HG02973 (cell line): Measurements from ENCODE around the gene CDHR2.
"Not testable (repeated sequence)": the region's sequence is repeated elsewhere in the genome, so short reads cannot be mapped to it uniquely, and the experiment has no call there.

Experiments used
- ATAC-seq: cut with Tn5 transposase; IDR thresholded peaks from one replicate; pipeline ENCODE4 v1.9.1; 2021; ENCODE audit warnings: moderate library complexity; ENCODE audit not compliant: unreplicated experiment

The CDHR2 gene

DNA sequence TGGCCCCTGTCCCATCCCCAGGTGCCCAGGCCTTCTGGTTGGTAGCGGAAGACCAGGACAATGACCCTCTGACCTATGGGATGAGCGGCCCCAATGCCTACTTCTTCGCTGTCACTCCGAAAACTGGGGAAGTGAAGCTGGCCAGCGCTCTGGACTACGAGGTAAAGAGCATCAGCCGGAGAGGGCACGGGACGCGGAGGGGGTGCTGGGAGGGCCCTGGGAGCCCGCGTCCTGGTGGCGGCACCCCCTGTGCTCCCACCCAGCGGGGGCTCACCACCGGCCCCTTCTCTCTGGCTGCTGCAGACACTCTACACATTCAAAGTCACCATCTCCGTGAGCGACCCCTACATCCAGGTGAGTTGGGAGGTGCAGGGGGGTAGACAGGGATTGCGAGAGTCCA, 19.5 kb downstream of the CDHR2 start:
- ATAC-seq: no peak

DNA sequence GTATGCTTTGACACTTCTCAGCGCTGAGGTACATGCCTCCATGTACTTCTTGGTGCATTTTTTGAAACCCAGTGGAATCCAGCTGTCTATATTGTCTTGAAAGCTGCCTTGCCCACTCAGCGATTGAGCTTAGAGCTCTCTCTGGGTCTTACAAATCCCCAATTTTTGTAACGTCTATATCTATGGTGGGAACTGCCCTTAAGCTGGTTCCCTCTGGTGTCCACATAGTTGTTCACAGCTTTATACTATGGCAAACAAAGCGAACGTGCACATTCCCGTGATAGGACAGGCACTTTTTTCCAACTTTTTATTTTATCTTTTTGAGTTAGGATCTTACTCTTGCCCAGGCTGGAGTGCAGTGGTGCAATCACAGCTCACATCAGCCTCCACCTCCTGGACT, 20.9 kb downstream of the CDHR2 start:
- ATAC-seq: no peak

DNA sequence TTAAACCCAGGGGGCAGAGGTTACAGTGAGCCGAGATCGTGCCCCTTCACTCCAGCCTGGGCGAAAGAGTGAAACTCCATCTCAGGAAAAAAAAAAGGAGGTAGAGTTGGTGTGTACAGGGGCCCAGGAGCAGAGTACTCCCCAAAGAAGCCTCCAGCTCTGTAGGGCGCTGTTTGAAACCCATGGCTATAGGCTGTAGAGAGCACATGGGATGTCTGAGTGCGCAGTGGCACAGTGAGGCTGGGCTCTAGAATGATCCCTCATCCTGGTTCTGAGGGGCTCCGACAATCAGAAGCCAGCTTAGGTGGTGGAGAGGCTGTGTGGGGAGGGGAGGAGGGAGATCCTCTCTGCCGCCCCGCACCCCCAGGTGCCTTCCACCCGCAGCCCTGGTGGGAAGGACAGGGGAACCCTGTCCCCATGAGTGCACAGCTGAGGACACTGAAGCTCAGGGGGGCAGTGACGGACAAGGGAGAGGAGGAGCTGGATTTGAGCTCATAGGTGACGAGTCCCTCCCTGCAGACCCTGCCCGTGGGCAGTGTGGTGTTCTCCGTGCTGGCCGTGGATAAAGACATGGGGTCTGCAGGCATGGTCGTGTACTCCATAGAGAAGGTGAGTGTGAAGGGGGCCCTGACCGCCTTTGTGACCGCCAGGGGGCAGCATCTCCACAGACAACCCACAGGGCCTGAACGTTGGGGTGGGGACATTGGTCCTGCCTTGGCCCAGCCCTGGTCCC, 24.6 kb downstream of the CDHR2 start:
- no peak for ATAC-seq

DNA sequence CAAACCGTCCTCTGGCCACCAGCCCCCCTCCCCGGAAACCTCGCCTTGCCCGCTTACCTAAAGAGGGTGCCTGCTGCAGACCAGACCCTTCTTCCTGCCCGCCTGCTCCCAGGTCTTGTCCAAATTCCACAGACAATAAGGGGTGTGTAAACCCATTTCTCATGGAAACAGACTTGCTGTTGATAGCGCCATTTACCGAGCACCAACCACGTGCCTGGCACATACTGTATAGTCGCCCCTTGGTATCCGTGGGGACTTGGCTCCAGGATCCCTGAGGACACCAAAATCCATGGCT, 25.1 kb downstream of the CDHR2 start:
- ATAC-seq: no peak

GRCh38 chr5:176575066-176575465, 25.9 kb downstream of the CDHR2 start:
- ATAC-seq: no peak

DNA sequence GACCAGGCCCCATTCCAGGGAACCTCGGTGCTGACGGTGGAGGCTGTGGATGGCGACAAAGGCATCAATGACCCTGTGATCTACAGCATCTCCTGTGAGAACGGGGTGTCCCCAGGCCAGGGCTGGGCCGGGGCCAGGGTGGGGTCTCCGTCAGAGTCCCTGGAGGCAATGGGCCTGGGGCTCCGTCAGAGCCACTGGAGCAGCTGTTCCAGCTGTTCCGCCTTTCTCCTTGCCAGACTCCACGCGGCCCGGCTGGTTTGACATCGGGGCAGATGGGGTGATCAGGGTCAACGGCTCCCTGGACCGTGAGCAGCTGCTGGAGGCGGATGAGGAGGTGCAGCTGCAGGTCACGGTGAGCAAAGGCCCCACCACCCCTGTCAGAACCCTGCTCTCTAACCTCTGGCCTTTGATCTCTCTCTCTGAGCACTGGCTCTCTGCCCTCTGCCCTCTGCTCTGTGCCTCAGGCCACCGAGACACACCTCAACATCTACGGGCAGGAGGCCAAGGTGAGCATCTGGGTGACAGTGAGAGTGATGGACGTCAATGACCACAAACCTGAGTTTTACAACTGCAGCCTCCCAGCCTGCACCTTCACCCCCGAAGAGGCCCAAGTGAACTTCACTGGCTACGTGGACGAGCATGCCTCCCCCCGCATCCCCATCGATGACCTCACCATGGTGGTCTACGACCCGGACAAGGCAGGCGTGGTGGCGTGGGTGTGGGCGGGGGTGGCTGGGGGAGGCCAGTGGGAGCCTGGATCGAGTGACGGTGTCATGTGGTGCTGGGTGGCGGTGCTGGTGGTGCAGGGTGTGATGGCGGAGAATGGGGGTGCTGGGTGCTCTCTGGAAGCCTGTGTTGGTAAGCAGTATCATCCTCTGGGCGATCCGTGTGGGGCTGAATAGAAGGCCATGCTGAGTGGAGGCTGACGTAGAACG, 26.6 kb downstream of the CDHR2 start:
- no peak for ATAC-seq

- ATAC-seq: no peak
Measured at GRCh38 chr5:176577312-176578176, 28.4 kb downstream of the CDHR2 start.

- ATAC-seq: no peak
Measured at GRCh38 chr5:176578391-176578808, 29.3 kb downstream of the CDHR2 start.

GRCh38 chr5:176579323-176579722, 30.2 kb downstream of the CDHR2 start:
- no peak for ATAC-seq

GRCh38 chr5:176581361-176581760, 32.2 kb downstream of the CDHR2 start:
- ATAC-seq: no peak

- no peak for ATAC-seq
Measured at GRCh38 chr5:176583076-176583475, 33.9 kb downstream of the CDHR2 start.

DNA sequence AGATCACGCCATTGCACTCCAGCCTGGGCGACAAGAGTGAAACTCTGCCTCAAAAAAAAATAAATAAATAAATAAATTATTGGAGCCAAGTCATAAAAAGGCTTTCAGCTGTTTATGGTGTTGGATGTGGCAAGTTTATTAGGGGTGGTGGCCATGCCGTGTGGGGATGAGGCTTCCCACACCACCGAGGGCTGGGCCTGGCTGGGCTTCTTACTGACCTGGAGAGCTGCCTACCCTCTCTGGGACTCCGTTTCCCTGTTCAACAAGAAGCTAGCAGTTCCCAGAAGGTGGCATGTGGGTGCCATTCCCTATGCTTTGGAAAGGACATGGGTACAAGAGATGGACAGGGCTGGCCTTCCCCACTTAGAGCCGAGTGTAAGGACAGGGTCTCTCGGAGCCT, 38.3 kb downstream of the CDHR2 start:
- ATAC-seq: no peak

GRCh38 chr5:176588297-176588696, 39.2 kb downstream of the CDHR2 start:
- no peak for ATAC-seq

DNA sequence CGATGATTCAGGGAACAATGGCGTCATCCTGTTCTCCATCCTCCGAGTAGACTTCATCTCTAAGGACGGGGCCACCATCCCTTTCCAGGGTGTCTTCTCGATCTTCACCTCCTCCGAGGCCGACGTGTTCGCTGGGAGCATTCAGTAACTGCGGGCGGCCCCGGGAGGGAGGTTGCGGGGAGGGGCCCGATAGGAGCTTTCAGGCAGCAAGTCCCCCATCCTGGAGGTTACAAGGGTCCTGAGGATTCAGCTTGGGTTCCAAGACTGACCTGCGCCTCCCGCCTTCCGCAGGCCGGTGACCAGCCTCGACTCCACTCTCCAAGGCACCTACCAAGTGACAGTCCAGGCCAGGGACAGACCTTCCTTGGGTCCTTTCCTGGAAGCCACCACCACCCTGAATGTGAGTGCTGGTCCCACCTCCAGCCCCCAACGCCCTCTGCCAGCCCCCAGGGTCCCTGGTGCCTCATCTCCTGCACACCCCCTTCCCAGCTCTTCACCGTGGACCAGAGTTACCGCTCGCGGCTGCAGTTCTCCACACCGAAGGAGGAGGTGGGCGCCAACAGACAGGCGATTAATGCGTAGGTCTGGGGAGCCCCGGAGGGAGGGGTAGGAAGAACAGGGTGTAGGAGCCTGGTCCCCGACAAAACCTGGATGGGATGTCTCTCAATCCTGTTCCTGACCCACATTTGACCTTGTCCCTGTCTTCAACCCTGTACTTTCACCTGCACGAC, 40.1 kb downstream of the CDHR2 start:
- no peak for ATAC-seq

DNA sequence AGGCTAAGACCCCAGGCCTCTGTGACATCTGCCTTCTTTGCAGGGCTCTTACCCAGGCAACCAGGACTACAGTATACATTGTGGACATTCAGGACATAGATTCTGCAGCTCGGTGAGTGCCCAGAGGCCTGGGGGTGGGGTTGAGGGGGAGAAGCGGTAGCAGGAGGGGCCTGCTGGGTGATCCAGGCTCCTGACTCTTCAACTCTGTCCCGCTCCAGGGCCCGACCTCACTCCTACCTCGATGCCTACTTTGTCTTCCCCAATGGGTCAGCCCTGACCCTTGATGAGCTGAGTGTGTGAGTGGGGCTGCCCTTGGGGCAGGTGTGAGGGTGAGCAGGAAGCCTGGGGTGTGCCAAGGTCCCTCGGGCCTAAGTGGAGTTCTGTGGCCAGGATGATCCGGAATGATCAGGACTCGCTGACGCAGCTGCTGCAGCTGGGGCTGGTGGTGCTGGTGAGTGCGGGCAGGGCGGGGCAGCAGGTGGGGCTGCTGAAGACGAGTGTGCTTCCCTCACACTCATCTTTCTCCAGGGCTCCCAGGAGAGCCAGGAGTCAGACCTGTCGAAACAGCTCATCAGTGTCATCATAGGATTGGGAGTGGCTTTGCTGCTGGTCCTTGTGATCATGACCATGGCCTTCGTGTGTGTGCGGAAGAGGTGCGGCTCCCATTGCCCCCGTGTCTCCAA, 41.0 kb downstream of the CDHR2 start:
- no peak for ATAC-seq

DNA sequence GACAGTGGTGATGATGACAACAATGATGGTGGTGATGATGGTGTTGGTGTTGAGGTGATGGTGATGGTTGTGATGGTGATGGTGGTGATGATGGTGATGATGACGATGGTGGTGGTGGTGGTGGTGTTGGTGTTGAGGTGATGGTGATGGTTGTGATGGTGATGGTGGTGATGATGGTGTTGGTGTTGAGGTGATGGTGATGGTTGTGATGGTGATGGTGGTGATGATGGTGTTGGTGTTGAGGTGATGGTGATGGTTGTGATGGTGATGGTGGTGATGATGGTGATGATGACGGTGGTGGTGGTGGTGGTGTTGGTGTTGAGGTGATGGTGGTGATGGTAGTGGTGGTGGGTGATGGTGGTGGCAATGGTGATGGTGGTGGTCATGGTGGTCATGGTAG, 42.5 kb downstream of the CDHR2 start:
- ATAC-seq: not testable (repeated sequence)

- no peak for ATAC-seq
Measured at GRCh38 chr5:176592573-176592972, 43.4 kb downstream of the CDHR2 start.

DNA sequence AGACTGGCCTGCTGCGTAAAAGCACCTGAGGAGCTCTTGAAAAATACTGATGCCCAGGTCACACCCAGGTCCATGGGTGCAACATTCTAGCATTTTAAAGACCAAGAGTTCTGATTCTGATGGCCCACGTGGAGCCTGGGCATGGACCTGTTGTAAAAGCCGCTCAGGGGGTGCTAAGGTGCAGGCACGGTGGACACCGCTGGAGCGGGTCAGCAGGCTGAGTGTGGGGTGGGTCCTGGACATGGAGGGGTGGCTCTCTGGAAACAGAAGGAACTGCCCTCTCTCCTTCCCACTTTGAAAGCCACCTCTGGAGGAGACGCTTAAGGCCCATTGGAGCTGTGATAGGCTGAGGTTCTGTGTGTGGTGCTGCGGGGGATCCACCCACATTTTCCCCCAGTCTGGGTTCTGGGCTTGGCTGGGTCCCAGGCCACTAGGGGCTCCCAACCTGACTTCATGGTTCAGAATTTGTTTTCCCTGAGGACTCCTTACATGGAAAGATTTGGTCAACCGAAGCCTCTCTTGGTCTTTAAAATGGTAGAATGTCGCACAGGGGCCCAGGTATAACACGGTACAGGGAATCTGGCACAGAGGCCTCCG, 44.2 kb downstream of the CDHR2 start:
- no peak for ATAC-seq

DNA sequence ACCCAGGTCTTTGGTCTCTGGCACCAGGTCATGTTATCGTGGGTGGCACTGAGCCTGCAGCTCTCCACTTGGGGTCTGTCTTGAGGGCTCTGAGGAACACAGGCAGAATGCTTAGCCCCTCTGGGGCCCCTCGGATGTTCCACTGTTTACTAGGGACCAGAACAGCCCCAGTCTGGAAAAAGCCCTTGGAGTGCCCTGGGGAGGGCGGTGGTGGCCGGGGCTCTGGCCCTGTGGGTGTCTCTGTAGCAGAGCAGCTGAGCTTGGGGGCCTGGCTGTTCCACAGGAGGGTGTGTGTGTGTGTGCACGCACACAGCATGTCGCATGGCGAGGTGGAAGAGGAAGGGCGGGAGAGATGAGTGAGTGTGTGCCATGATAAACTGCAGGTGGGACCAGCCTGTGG, 45.4 kb downstream of the CDHR2 start:
- ATAC-seq: no peak
